Testis (tissue), 2 donors: ENCODE data around the gene ABCB6.

Experiments
- CTCF ChIP-seq, 3 experiments: fragments of 450-650 bp in 2 of 3; fragments of 200-600 bp in 1 of 3; sonication (generic) in 1 of 3; IDR thresholded peaks; one replicate each; pipeline ENCODE4 v1.5.1; 2016 to 2019; ENCODE audit warnings: antibody characterized with exemption in 3 of 3, mild to moderate bottlenecking in 2 of 3, moderate library complexity in 1 of 3
- POLR2A ChIP-seq: fragments of 450-650 bp; IDR thresholded peaks from one replicate; pipeline ENCODE4 v1.6.1; 2017; ENCODE audit warnings: antibody characterized with exemption, mild to moderate bottlenecking, moderate library complexity

GRCh38 chr2:219205981-219206327 is 12.8 kb downstream of the ABCB6 start:
- no peak for TF ChIP-seq POLR2A
- no peak for TF ChIP-seq CTCF (IDR thresholded peaks at IDR 0.05)
